HEK293T (cell line): ENCODE results near the gene CDK8.

Source experiments
- ARNT ChIP-seq: fragments of 450-650 bp; IDR thresholded peaks from 2 replicates; pipeline ENCODE4 v1.6.1; 2017; ENCODE audit warnings: mild to moderate bottlenecking
- BHLHE40 ChIP-seq: fragments of 450-650 bp; IDR thresholded peaks from 2 replicates; pipeline ENCODE4 v1.6.1; 2016; ENCODE audit warnings: mild to moderate bottlenecking, moderate library complexity, borderline replicate concordance
- FOXA1 ChIP-seq: fragments of 450-650 bp; IDR thresholded peaks from 2 replicates; pipeline ENCODE4 v1.6.1; 2016; ENCODE audit warnings: mild to moderate bottlenecking
- FOXK2 ChIP-seq: fragments of 450-650 bp; IDR thresholded peaks from 2 replicates; pipeline ENCODE4 v1.6.1; 2016; ENCODE audit warnings: mild to moderate bottlenecking
- SP1 ChIP-seq: fragments of 450-650 bp; IDR thresholded peaks from 2 replicates; pipeline ENCODE4 v1.6.1; 2017
- SUZ12 ChIP-seq: fragments of 450-650 bp; IDR thresholded peaks from 2 replicates; pipeline ENCODE4 v1.6.1; 2016; ENCODE audit warnings: mild to moderate bottlenecking
- TARDBP ChIP-seq: fragments of 450-650 bp; IDR thresholded peaks from 2 replicates; pipeline ENCODE4 v1.6.1; 2016
- ZNF384 ChIP-seq: fragments of 450-650 bp; IDR thresholded peaks from 2 replicates; pipeline ENCODE4 v1.6.1; 2016
- TF ChIP-seq, protein P1 (sequence below): fragments of 450-650 bp; IDR thresholded peaks from 2 replicates; pipeline ENCODE4 v1.6.1; 2016

DNA sequence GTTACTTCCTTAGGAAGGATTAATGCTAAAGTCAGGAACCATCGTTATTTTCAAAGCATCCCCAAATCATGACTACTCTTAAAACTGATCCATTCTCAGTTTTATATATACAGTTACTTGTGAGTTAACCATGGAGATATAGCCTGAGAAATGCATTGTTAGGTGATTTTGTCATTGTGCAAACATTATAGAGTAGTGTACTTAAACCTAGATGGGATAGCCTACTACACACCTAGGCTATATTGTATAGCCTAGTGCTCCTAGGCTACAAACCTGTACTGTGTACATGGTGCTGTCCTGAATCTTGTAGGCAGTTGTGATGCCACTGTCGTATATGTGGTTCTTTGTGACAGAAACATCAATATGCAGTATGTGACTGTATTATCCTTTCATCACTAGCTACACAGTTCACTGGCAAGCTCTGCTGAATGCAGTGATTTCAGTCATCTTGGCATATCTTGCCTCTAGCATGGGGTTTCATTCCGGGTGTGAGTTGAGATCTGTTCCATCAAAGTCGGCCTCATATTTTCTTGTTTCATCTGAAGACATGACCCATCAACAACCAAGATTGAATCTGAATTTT lies 45.3 kb downstream of the CDK8 start:
- TF ChIP-seq FOXK2 (no peak), SUZ12 (no peak), ARNT (no peak), ZNF384 (no peak), TARDBP (no peak), FOXA1 (no peak), BHLHE40 (no peak), SP1 (no peak)
- TF ChIP-seq, protein P1, sequence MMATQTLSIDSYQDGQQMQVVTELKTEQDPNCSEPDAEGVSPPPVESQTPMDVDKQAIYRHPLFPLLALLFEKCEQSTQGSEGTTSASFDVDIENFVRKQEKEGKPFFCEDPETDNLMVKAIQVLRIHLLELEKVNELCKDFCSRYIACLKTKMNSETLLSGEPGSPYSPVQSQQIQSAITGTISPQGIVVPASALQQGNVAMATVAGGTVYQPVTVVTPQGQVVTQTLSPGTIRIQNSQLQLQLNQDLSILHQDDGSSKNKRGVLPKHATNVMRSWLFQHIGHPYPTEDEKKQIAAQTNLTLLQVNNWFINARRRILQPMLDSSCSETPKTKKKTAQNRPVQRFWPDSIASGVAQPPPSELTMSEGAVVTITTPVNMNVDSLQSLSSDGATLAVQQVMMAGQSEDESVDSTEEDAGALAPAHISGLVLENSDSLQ = no peak
